ENCODE results near the gene DOCK6. TPM values are rescaled to one million over a fixed set of nuclear protein-coding genes. Genes with fewer than 3 reads are reported as not detected.

DOCK6 gene
- polyA plus RNA-seq, 1 donor from 2014 or later = not detected

- Histone ChIP-seq H2AFZ (ENCODE audit: low read depth, low read length) (no peak overlapping the region), H3K27me3 (ENCODE audit: insufficient read depth, low read depth, low read length) (peaks cover 10% of the 10 kb centered on the region), H3K4me3 (ENCODE audit: low read length) (no peak overlapping the region), H3K79me2 (replicated peaks; ENCODE audit: insufficient read depth, low read length) (no peaks in the 10 kb centered on the region), H4K20me1 (ENCODE audit: insufficient read depth) (no peaks in the 10 kb centered on the region), H3K4me2 (ENCODE audit: low read length) (no peak overlapping the region), H3K9ac (ENCODE audit: low read length) (no peak overlapping the region), H3K36me3 (ENCODE audit: insufficient read depth, low read length) (no peaks in the 10 kb centered on the region), H3F3A (ENCODE audit: insufficient read depth, low read length, poor library complexity, severe bottlenecking) (no peaks in the 10 kb centered on the region), H3K9me3 (ENCODE audit: low read length) (no peaks in the 10 kb centered on the region), H3K9me2 (ENCODE audit: insufficient read depth, low read length) (no peaks in the 10 kb centered on the region), H3K27ac (ENCODE audit: low read length) (no peak overlapping the region)
- TF ChIP-seq MXI1 (conservative IDR thresholded peaks at IDR 0.05; ENCODE audit: poor library complexity, severe bottlenecking) (no peak), TAF1 (IDR thresholded peaks at IDR 0.05; ENCODE audit: low read depth) (no peak), EZH2 (IDR thresholded peaks at IDR 0.05; ENCODE audit: borderline replicate concordance, insufficient read depth, low read length, poor library complexity, severe bottlenecking) (no peak), RAD21 (conservative IDR thresholded peaks at IDR 0.05) (no peak), SMC3 (conservative IDR thresholded peaks at IDR 0.05; ENCODE audit: poor library complexity) (no peak)
Measured at GRCh38 chr19:11200931-11201330, 61.4 kb downstream of the DOCK6 start.

- Histone ChIP-seq H3K9me2 (ENCODE audit: insufficient read depth, low read length) (no peaks in the 10 kb centered on the region), H3K79me2 (replicated peaks; ENCODE audit: insufficient read depth, low read length) (no peaks in the 10 kb centered on the region), H4K20me1 (ENCODE audit: insufficient read depth) (no peaks in the 10 kb centered on the region), H3K36me3 (ENCODE audit: insufficient read depth, low read length) (no peaks in the 10 kb centered on the region), H2AFZ (ENCODE audit: low read depth, low read length) (no peak overlapping the region), H3K9ac (ENCODE audit: low read length) (no peak overlapping the region), H3K4me2 (ENCODE audit: low read length) (no peak overlapping the region), H3K4me3 (ENCODE audit: low read length) (no peak overlapping the region), H3K27ac (ENCODE audit: low read length) (no peak overlapping the region), H3F3A (ENCODE audit: insufficient read depth, low read length, poor library complexity, severe bottlenecking) (no peaks in the 10 kb centered on the region), H3K27me3 (ENCODE audit: insufficient read depth, low read depth, low read length) (peaks cover 10% of the 10 kb centered on the region), H3K9me3 (ENCODE audit: low read length) (no peaks in the 10 kb centered on the region)
- no peak for TF ChIP-seq REST (IDR thresholded peaks at IDR 0.05; ENCODE audit: borderline replicate concordance)
- TF ChIP-seq POLR2AphosphoS5 (IDR thresholded peaks at IDR 0.05) = no peak
- no peak for TF ChIP-seq TAF1 (IDR thresholded peaks at IDR 0.05; ENCODE audit: low read depth)
- no peak for TF ChIP-seq CTCF (IDR thresholded peaks at IDR 0.05; ENCODE audit: poor library complexity, severe bottlenecking)
- TF ChIP-seq MXI1 (conservative IDR thresholded peaks at IDR 0.05; ENCODE audit: poor library complexity, severe bottlenecking) = no peak
- TF ChIP-seq RAD21 (conservative IDR thresholded peaks at IDR 0.05) = no peak
- TF ChIP-seq EZH2 (IDR thresholded peaks at IDR 0.05; ENCODE audit: borderline replicate concordance, insufficient read depth, low read length, poor library complexity, severe bottlenecking) = no peak
- no peak for TF ChIP-seq EP300 (conservative IDR thresholded peaks at IDR 0.05; ENCODE audit: poor library complexity, severe bottlenecking)
- no peak for TF ChIP-seq SMC3 (conservative IDR thresholded peaks at IDR 0.05; ENCODE audit: poor library complexity)
Measured at GRCh38 chr19:11200015-11200574, 62.2 kb downstream of the DOCK6 start.

Measured in neural cell (in vitro differentiated cells).